ENCODE results near the gene PARP15. TPM values are rescaled to one million over a fixed set of nuclear protein-coding genes. Genes with fewer than 3 reads are reported as not detected.
"Not testable (repeated sequence)": the region's sequence is repeated elsewhere in the genome, so short reads cannot be mapped to it uniquely, and the experiment has no call there.

The PARP15 gene
- total RNA-seq, 1 donor from 2014 or later, result 1.1 TPM

GRCh38 chr3:122615303-122615702, 37.9 kb downstream of the PARP15 start:
- DNase-seq (ENCODE audit: extremely low read depth, low read depth, low spot score), result no peak

- DNase-seq (ENCODE audit: extremely low read depth, low read depth, low spot score), result no peak
Measured at GRCh38 chr3:122618614-122619013, 41.2 kb downstream of the PARP15 start.

- DNase-seq (ENCODE audit: extremely low read depth, low read depth, low spot score), result no peak
Measured at GRCh38 chr3:122619040-122619439, 41.6 kb downstream of the PARP15 start.

GRCh38 chr3:122620399-122620798, 42.9 kb downstream of the PARP15 start:
- DNase-seq (ENCODE audit: extremely low read depth, low read depth, low spot score), result no peak

GRCh38 chr3:122621112-122621511, 43.7 kb downstream of the PARP15 start:
- no peak for DNase-seq (ENCODE audit: extremely low read depth, low read depth, low spot score)

GRCh38 chr3:122623031-122623829, 45.8 kb downstream of the PARP15 start:
- DNase-seq (ENCODE audit: extremely low read depth, low read depth, low spot score), result no peak

GRCh38 chr3:122626515-122627180, 49.2 kb downstream of the PARP15 start:
- DNase-seq (ENCODE audit: extremely low read depth, low read depth, low spot score), result no peak

GRCh38 chr3:122627301-122627700, 49.9 kb downstream of the PARP15 start:
- DNase-seq (ENCODE audit: extremely low read depth, low read depth, low spot score), result no peak

GRCh38 chr3:122628567-122628966, 51.1 kb downstream of the PARP15 start:
- DNase-seq (ENCODE audit: extremely low read depth, low read depth, low spot score), result no peak

- DNase-seq (ENCODE audit: extremely low read depth, low read depth, low spot score), result no peak
Measured at GRCh38 chr3:122629763-122630162, 52.3 kb downstream of the PARP15 start.

- DNase-seq (ENCODE audit: extremely low read depth, low read depth, low spot score), result no peak
Measured at GRCh38 chr3:122635789-122636188, 58.3 kb downstream of the PARP15 start.

GRCh38 chr3:122636697-122637096, 59.2 kb downstream of the PARP15 start:
- no peak for DNase-seq (ENCODE audit: extremely low read depth, low read depth, low spot score)

GRCh38 chr3:122640437-122640999, 63.1 kb downstream of the PARP15 start:
- no peak for DNase-seq (ENCODE audit: extremely low read depth, low read depth, low spot score)

- DNase-seq (ENCODE audit: extremely low read depth, low read depth, low spot score), result no peak
Measured at GRCh38 chr3:122642935-122643334, 65.5 kb downstream of the PARP15 start.

- no peak for DNase-seq (ENCODE audit: extremely low read depth, low read depth, low spot score)
Measured at GRCh38 chr3:122646146-122646988, 68.9 kb downstream of the PARP15 start.

GRCh38 chr3:122651233-122651907, 73.9 kb downstream of the PARP15 start:
- DNase-seq (ENCODE audit: extremely low read depth, low read depth, low spot score), result not testable (repeated sequence)

- DNase-seq (ENCODE audit: extremely low read depth, low read depth, low spot score), result not testable (repeated sequence)
Measured at GRCh38 chr3:122651962-122652361, 74.5 kb downstream of the PARP15 start.

- DNase-seq (ENCODE audit: extremely low read depth, low read depth, low spot score), result not testable (repeated sequence)
Measured at GRCh38 chr3:122658336-122658735, 80.9 kb downstream of the PARP15 start.

GRCh38 chr3:122660297-122660974, 83.0 kb downstream of the PARP15 start:
- no peak for DNase-seq (ENCODE audit: extremely low read depth, low read depth, low spot score)

GRCh38 chr3:122661633-122662032, 84.2 kb downstream of the PARP15 start:
- DNase-seq (ENCODE audit: extremely low read depth, low read depth, low spot score), result no peak
